Measurements from ENCODE around the gene INHBB. TPM values are rescaled to one million over a fixed set of nuclear protein-coding genes. Genes with fewer than 3 reads are reported as not detected.

Gene INHBB
- total RNA-seq, 4 donors from 2014 or later, result 3.1 to 23.8 (median 13.7) TPM

GRCh38 chr2:120305296-120305695, 40.6 kb upstream of the INHBB start:
- TF ChIP-seq CTCF (IDR thresholded peaks at IDR 0.05 in 4 of 5, conservative IDR thresholded peaks at IDR 0.05 in 1 of 5) (no peak), POLR2A (IDR thresholded peaks at IDR 0.05) (no peak)
- Histone ChIP-seq H3K27ac (no peak overlapping the region), H3K4me3 (no peak overlapping the region), H3K9me3 (no peaks in the 10 kb centered on the region), H3K27me3 (no peaks in the 10 kb centered on the region), H3K4me1 (no peaks in the 10 kb centered on the region), H3K36me3 (no peaks in the 10 kb centered on the region)
- ATAC-seq, result no peak
- in situ Hi-C loops (cut with MboI; ENCODE audit: low sequenced_read_pairs in 4 of 4) (loop anchor here in 1 of 4 donors (25.0 kb wide), 1 partner anchor 193 kb away; no protein-coding TSS in a partner anchor), intact Hi-C loops (cut with DNase I; ENCODE audit: low total_unique reads) (no loop called here)
- no peak for DNase-seq

- no peaks in the 10 kb centered on the region for H3K27me3 ChIP-seq
- intact Hi-C loops (cut with DNase I; ENCODE audit: low total_unique reads), result no loop called here
- H3K4me1 ChIP-seq, result no peaks in the 10 kb centered on the region
- H3K4me3 ChIP-seq, result no peak overlapping the region
- TF ChIP-seq POLR2A (IDR thresholded peaks at IDR 0.05), result no peak
- no peak for TF ChIP-seq CTCF (IDR thresholded peaks at IDR 0.05 in 4 of 5, conservative IDR thresholded peaks at IDR 0.05 in 1 of 5)
- no peak overlapping the region for H3K27ac ChIP-seq
- DNase-seq (no peak), ATAC-seq (no peak)
- no peaks in the 10 kb centered on the region for H3K9me3 ChIP-seq
- in situ Hi-C loops (cut with MboI; ENCODE audit: low sequenced_read_pairs in 4 of 4), result loop anchor here in 1 of 4 donors (25.0 kb wide), 1 partner anchor 194 kb away; no protein-coding TSS in a partner anchor
- no peaks in the 10 kb centered on the region for H3K36me3 ChIP-seq
Observed at GRCh38 chr2:120305937-120306490, 39.9 kb upstream of the INHBB start.

GRCh38 chr2:120307482-120307881, 38.5 kb upstream of the INHBB start:
- H3K27ac ChIP-seq, result no peak overlapping the region
- H3K9me3 ChIP-seq, result no peaks in the 10 kb centered on the region
- no peaks in the 10 kb centered on the region for H3K27me3 ChIP-seq
- in situ Hi-C loops (cut with MboI; ENCODE audit: low sequenced_read_pairs in 4 of 4) (loop anchor here in 1 of 4 donors (25.0 kb wide), 1 partner anchor 195 kb away; no protein-coding TSS in a partner anchor), intact Hi-C loops (cut with DNase I; ENCODE audit: low total_unique reads) (no loop called here)
- H3K4me1 ChIP-seq, result peaks cover 2 to 5% of the 10 kb centered on the region in 2 donors
- no peak overlapping the region for H3K4me3 ChIP-seq
- ATAC-seq, result no peak
- no peak for TF ChIP-seq CTCF (IDR thresholded peaks at IDR 0.05 in 4 of 5, conservative IDR thresholded peaks at IDR 0.05 in 1 of 5)
- DNase-seq, result no peak
- no peaks in the 10 kb centered on the region for H3K36me3 ChIP-seq

GRCh38 chr2:120308038-120308910, 37.7 kb upstream of the INHBB start:
- TF ChIP-seq POLR2A (IDR thresholded peaks at IDR 0.05) (no peak), CTCF (IDR thresholded peaks at IDR 0.05 in 4 of 5, conservative IDR thresholded peaks at IDR 0.05 in 1 of 5) (no peak)
- in situ Hi-C loops (cut with MboI; ENCODE audit: low sequenced_read_pairs in 4 of 4), result loop anchor here in 1 of 4 donors (25.0 kb wide), 1 partner anchor 196 kb away; no protein-coding TSS in a partner anchor
- ATAC-seq (no peak), DNase-seq (no peak)
- Histone ChIP-seq H3K9me3 (no peaks in the 10 kb centered on the region), H3K4me1 (peaks cover 8 to 9% of the 10 kb centered on the region in 2 donors), H3K27ac (no peak overlapping the region), H3K4me3 (no peak overlapping the region), H3K27me3 (no peaks in the 10 kb centered on the region), H3K36me3 (no peaks in the 10 kb centered on the region)
- intact Hi-C loops (cut with DNase I; ENCODE audit: low total_unique reads), result no loop called here

All from gastrocnemius medialis (tissue), 4 donors.